Type B pancreatic cell (in vitro differentiated cells): ENCODE results near the gene ZBTB20. TPM values are rescaled to one million over a fixed set of nuclear protein-coding genes. Genes with fewer than 3 reads are reported as not detected.

ENCODE experiments used
- DNase-seq: peaks from one replicate; pipeline ENCODE4 v3.0.0; 2021; ENCODE audit warnings: mixed read lengths; ENCODE audit not compliant: unreplicated experiment; ENCODE audit errors: extremely low spot score
- H3K27ac Mint-ChIP-seq: 2 replicates; pipeline ENCODE4 v1.8.0; 2021; ENCODE audit warnings: mild to moderate bottlenecking, mixed read lengths
- H3K27me3 Mint-ChIP-seq: 2 replicates; pipeline ENCODE4 v1.8.0; 2021; ENCODE audit warnings: mixed read lengths
- H3K36me3 Mint-ChIP-seq: 2 replicates; pipeline ENCODE4 v1.8.0; 2021; ENCODE audit warnings: mixed read lengths
- H3K4me1 Mint-ChIP-seq: one replicate; pipeline ENCODE4 v1.8.0; 2021; ENCODE audit warnings: mixed read lengths; ENCODE audit not compliant: unreplicated experiment
- H3K4me3 Mint-ChIP-seq: 2 replicates; pipeline ENCODE4 v1.8.0; 2021; ENCODE audit warnings: mild to moderate bottlenecking, mixed read lengths
- H3K9me3 Mint-ChIP-seq: 2 replicates; pipeline ENCODE4 v1.8.0; 2021; ENCODE audit warnings: mixed read lengths
- total RNA-seq: library from RNA; stranded (reverse); gene quantifications from 2 replicates; pipeline ENCODE4 v1.2.1, GENCODE V29; 2021; ENCODE audit warnings: low replicate concordance
- TF ChIP-seq, protein P1 (sequence below): fragments of 200-600 bp; sonication (generic); conservative IDR thresholded peaks from 2 replicates; pipeline ENCODE4 v1.5.0; 2021; ENCODE audit warnings: antibody characterized with exemption, mild to moderate bottlenecking

ZBTB20 gene
- total RNA-seq, 1 donor from 2014 or later = 14.4 TPM

DNA sequence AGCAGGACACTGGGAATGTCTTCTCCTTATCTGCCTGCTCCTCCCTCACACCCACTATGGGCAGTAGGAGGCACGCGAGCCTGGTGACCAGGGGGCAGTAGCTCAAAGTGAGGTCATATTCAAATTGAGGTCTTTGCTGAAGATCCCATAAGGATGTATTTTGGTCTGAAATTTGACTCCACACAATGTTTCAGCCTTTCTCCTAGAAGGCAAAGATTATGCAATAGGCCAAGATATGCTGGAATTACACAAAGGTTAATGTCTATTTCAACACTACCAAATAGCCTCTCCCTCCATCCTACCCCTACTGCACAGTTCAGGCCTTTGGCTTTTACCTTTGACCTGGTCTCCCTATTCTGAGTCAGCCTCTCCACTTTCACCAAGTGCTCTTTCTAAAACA is 650.2 kb downstream of the ZBTB20 start:
- Mint-ChIP-seq H3K27me3 (no peaks in the 10 kb centered on the region), H3K27ac (peak overlapping the region; percentile 2), H3K9me3 (no peaks in the 10 kb centered on the region), H3K4me3 (no peak overlapping the region), H3K36me3 (no peaks in the 10 kb centered on the region), H3K4me1 (peaks cover 8% of the 10 kb centered on the region)
- DNase-seq = no peak
- TF ChIP-seq, protein P1, sequence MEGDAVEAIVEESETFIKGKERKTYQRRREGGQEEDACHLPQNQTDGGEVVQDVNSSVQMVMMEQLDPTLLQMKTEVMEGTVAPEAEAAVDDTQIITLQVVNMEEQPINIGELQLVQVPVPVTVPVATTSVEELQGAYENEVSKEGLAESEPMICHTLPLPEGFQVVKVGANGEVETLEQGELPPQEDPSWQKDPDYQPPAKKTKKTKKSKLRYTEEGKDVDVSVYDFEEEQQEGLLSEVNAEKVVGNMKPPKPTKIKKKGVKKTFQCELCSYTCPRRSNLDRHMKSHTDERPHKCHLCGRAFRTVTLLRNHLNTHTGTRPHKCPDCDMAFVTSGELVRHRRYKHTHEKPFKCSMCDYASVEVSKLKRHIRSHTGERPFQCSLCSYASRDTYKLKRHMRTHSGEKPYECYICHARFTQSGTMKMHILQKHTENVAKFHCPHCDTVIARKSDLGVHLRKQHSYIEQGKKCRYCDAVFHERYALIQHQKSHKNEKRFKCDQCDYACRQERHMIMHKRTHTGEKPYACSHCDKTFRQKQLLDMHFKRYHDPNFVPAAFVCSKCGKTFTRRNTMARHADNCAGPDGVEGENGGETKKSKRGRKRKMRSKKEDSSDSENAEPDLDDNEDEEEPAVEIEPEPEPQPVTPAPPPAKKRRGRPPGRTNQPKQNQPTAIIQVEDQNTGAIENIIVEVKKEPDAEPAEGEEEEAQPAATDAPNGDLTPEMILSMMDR = no peak

DNA sequence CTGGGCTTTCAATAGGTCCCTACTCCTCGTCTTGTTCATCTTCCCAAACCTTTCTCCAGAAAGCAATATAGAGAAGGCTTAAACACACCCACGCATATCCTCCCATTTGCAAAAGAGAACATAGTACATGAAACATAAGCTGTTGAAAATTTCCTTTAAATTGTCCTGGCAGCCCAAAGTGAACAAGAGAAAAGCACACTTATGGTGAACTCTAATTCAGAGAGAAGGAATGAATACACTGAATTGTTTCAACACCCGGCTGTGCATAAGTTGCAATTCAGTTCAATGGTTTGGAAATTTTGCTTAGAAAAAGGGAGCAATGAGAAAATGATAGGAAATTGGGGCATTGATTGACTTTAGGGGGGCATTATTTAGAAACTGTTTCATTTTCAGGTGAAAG is 650.6 kb downstream of the ZBTB20 start:
- no peaks in the 10 kb centered on the region for H3K36me3 Mint-ChIP-seq
- TF ChIP-seq, protein P1 = no peak
- no peaks in the 10 kb centered on the region for H3K27me3 Mint-ChIP-seq
- DNase-seq = no peak
- peaks cover 8% of the 10 kb centered on the region for H3K4me1 Mint-ChIP-seq
- H3K9me3 Mint-ChIP-seq = no peaks in the 10 kb centered on the region
- H3K27ac Mint-ChIP-seq = peak overlapping the region; percentile 2
- H3K4me3 Mint-ChIP-seq = no peak overlapping the region

- no peak overlapping the region for H3K4me3 Mint-ChIP-seq
- H3K4me1 Mint-ChIP-seq = peaks cover 8% of the 10 kb centered on the region
- no peak for DNase-seq
- H3K36me3 Mint-ChIP-seq = no peaks in the 10 kb centered on the region
- no peak overlapping the region for H3K27ac Mint-ChIP-seq
- TF ChIP-seq, protein P1 = no peak
- no peaks in the 10 kb centered on the region for H3K27me3 Mint-ChIP-seq
- H3K9me3 Mint-ChIP-seq = no peaks in the 10 kb centered on the region
Measured at GRCh38 chr3:114496021-114496434, 651.1 kb downstream of the ZBTB20 start.

DNA sequence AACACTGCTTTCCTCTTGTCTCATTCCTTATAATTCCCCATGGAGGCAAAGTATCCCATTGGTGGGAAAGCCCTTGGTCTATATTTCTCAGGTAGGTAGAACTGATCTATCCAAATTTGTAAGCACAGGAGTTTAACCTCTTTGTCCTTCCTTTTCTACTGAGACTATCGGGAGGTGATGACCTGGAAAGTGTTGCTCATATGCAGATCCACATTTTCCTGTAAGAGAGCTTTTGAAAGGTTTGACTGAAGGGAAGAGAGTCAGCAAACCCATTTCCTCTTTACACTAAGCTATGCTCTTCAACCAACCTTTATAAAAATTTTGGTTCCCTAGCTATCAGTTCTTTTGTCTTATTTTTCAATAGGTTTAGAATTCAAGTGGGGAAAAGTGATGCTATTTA is 652.6 kb downstream of the ZBTB20 start:
- Mint-ChIP-seq H3K9me3 (no peaks in the 10 kb centered on the region), H3K36me3 (no peaks in the 10 kb centered on the region), H3K27ac (no peak overlapping the region), H3K4me1 (peaks cover 8% of the 10 kb centered on the region), H3K4me3 (no peak overlapping the region), H3K27me3 (no peaks in the 10 kb centered on the region)
- no peak for DNase-seq
- TF ChIP-seq, protein P1 = no peak

DNA sequence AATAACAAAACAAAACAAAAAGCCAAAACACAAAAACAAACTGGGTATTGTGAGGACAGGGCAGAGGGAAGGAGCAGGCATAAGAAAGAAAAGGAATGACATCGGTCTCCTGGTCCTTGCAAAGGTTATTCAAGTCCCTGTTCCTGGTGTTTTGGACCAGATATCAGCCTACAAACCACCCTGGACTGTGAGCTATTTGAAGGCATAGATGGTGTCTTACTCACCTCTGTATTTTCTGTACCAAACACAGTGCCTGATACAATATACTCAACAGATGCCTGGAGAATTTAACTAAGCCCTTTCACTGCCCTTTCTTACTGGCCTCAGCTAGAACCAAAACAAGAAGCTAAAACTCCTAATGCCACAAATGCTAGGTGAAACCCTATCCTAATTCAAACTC is 656.3 kb downstream of the ZBTB20 start:
- Mint-ChIP-seq H3K27me3 (no peaks in the 10 kb centered on the region), H3K27ac (no peak overlapping the region), H3K9me3 (no peaks in the 10 kb centered on the region), H3K4me3 (no peak overlapping the region), H3K36me3 (no peaks in the 10 kb centered on the region), H3K4me1 (no peaks in the 10 kb centered on the region)
- DNase-seq = no peak
- TF ChIP-seq, protein P1 = no peak

GRCh38 chr3:114487502-114487901 is 659.6 kb downstream of the ZBTB20 start:
- DNase-seq = no peak
- Mint-ChIP-seq H3K27ac (no peak overlapping the region), H3K4me3 (no peak overlapping the region), H3K9me3 (no peaks in the 10 kb centered on the region), H3K4me1 (no peaks in the 10 kb centered on the region), H3K27me3 (no peaks in the 10 kb centered on the region), H3K36me3 (no peaks in the 10 kb centered on the region)
- TF ChIP-seq, protein P1 = no peak
